Sigmoid colon (tissue), 4 donors: ENCODE results near the gene PAK1.

ENCODE experiments used
- EP300 ChIP-seq, 4 donors: sonication (generic); formaldehyde crosslinking; IDR thresholded peaks; one replicate each; pipeline ENCODE4 v1.6.1; 2017; ENCODE audit warnings: antibody characterized with exemption in 4 of 4
- POLR2A ChIP-seq, 2 donors: fragments of 450-650 bp; IDR thresholded peaks; one replicate each; pipeline ENCODE4 v1.6.1; 2016; ENCODE audit warnings: antibody characterized with exemption in 2 of 2, mild to moderate bottlenecking in 2 of 2, moderate library complexity in 2 of 2
- TF ChIP-seq, protein P1 (sequence below), 4 experiments: fragments of 450-650 bp in 3 of 4; fragments of 200-600 bp in 1 of 4; IDR thresholded peaks; one replicate each; pipeline ENCODE4 v1.5.1; 2016 to 2019; ENCODE audit warnings: antibody characterized with exemption in 4 of 4, mild to moderate bottlenecking in 3 of 4, moderate library complexity in 2 of 4

DNA sequence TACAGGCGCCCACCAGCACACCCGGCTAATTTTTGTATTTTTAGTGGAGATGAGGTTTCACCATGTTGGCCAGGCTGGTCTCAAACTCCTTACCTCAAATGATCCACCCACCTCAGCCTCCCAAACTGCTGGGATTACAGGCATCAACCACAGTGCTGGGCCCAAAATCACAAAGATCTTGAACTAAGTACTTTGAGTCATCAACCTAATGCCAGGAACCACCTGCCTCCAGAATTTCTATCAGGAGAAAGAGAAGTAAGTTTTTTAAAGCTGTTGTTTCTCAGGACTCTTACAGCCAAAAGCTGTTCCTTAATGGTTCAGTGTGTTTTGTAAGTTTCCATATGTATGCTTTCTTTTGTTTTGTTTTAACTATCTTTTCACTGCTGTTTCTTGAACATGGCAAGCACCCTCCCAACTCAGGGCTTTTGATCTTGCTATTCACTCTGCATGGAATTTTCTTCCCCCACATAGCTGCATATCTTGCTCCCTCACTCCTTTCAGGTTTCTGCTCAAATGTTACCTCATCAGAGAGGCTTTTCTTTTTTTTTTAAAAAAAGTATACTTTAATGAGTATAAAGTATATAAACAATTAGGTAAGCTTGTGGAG is 6.0 kb upstream of the PAK1 start:
- TF ChIP-seq EP300 (IDR thresholded peaks at IDR 0.05) (no peak), POLR2A (IDR thresholded peaks at IDR 0.05) (no peak)
- TF ChIP-seq, protein P1, sequence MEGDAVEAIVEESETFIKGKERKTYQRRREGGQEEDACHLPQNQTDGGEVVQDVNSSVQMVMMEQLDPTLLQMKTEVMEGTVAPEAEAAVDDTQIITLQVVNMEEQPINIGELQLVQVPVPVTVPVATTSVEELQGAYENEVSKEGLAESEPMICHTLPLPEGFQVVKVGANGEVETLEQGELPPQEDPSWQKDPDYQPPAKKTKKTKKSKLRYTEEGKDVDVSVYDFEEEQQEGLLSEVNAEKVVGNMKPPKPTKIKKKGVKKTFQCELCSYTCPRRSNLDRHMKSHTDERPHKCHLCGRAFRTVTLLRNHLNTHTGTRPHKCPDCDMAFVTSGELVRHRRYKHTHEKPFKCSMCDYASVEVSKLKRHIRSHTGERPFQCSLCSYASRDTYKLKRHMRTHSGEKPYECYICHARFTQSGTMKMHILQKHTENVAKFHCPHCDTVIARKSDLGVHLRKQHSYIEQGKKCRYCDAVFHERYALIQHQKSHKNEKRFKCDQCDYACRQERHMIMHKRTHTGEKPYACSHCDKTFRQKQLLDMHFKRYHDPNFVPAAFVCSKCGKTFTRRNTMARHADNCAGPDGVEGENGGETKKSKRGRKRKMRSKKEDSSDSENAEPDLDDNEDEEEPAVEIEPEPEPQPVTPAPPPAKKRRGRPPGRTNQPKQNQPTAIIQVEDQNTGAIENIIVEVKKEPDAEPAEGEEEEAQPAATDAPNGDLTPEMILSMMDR (IDR thresholded peaks at IDR 0.05) = no peak
